ENCODE measurements around the gene VSTM4. TPM values are rescaled to one million over a fixed set of nuclear protein-coding genes. Genes with fewer than 3 reads are reported as not detected.

VSTM4 gene
- total RNA-seq, 4 donors from 2014 or later: 4.0 to 6.0 (median 4.6) TPM

DNA sequence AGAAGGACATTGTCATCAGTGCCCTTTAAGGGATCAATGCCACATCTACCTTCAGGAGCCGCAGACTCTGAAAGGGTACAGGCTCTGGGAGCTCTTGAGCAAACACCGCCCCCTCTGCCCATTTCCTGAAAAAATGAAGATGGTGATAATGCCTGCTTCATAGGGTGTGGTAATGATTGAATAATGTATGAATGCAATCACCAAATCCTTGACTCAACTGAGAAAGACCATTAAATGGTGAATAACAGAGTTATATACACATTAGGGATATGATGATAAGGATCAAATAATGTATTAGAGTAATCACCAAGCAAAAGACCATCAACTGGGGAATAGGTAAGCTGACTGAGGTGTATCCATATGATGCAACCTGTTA, 17.0 kb upstream of the VSTM4 start:
- Histone ChIP-seq H3K27me3 (no peaks in the 10 kb centered on the region), H3K27ac (no peak overlapping the region), H3K4me1 (peaks cover 5% of the 10 kb centered on the region), H3K4me3 (no peak overlapping the region), H3K36me3 (no peaks in the 10 kb centered on the region), H3K9me3 (no peaks in the 10 kb centered on the region)
- no peak for TF ChIP-seq POLR2A (IDR thresholded peaks at IDR 0.05)
- TF ChIP-seq, protein P1, sequence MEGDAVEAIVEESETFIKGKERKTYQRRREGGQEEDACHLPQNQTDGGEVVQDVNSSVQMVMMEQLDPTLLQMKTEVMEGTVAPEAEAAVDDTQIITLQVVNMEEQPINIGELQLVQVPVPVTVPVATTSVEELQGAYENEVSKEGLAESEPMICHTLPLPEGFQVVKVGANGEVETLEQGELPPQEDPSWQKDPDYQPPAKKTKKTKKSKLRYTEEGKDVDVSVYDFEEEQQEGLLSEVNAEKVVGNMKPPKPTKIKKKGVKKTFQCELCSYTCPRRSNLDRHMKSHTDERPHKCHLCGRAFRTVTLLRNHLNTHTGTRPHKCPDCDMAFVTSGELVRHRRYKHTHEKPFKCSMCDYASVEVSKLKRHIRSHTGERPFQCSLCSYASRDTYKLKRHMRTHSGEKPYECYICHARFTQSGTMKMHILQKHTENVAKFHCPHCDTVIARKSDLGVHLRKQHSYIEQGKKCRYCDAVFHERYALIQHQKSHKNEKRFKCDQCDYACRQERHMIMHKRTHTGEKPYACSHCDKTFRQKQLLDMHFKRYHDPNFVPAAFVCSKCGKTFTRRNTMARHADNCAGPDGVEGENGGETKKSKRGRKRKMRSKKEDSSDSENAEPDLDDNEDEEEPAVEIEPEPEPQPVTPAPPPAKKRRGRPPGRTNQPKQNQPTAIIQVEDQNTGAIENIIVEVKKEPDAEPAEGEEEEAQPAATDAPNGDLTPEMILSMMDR (IDR thresholded peaks at IDR 0.05): no peak
- no peak for TF ChIP-seq EP300 (IDR thresholded peaks at IDR 0.05)
- TF ChIP-seq POLR2AphosphoS5 (IDR thresholded peaks at IDR 0.05): no peak
- DNase-seq (ENCODE audit: low spot score in 2 of 2): no peak
- 88% methylated on average over 2 of the region's 2 CpGs for WGBS

DNA sequence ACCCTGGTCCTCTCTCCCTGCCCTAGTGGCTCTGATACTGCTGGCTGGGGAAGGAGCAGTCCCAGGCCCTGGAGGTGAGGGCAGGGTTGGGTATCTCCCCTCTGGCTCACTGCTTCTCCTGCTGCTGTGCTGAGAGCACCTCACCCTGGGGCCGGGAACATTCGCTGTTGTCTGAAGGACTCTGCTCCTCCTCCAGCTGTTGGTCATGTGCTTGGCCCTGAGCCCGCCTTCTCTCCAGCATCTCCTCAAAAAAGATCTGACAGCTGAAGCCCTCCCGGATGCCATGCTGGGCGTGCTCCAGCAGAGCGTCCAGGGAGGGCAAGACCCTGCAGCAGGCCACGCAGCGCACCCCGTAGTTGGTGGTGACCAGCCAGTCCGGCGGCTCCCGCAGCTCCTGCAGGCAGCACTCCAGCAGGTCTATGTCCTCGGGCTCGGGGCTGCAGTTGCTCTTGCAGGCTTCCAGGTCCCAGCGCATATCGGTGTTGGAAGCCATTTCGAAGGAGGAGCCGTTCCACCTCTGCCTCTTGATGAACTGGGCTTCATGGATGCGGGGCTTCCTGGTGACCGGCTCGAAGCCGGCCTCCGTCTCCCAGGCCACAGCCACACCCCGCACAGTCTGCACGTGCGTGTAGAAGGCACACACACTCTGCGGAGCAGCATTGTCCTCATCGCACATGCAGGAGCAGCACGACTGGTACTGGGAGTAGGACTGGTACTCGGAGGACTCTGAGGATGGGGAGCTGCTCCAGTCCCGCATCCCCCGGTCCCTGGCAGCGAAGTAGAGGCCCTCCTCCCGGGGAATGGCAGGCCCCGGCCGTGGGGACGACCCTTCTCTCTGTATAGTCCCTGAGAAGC, 16.4 kb upstream of the VSTM4 start:
- 52% methylated on average over 6 of the region's 37 CpGs for WGBS
- H3K9me3 ChIP-seq: no peaks in the 10 kb centered on the region
- no peaks in the 10 kb centered on the region for H3K36me3 ChIP-seq
- H3K27ac ChIP-seq: no peak overlapping the region
- DNase-seq (ENCODE audit: low spot score in 2 of 2): no peak
- no peak overlapping the region for H3K4me3 ChIP-seq
- peaks cover 5% of the 10 kb centered on the region for H3K4me1 ChIP-seq
- TF ChIP-seq EP300 (IDR thresholded peaks at IDR 0.05) (no peak), POLR2AphosphoS5 (IDR thresholded peaks at IDR 0.05) (no peak), POLR2A (IDR thresholded peaks at IDR 0.05) (no peak)
- TF ChIP-seq, protein P1 (IDR thresholded peaks at IDR 0.05): no peak
- H3K27me3 ChIP-seq: no peaks in the 10 kb centered on the region

DNA sequence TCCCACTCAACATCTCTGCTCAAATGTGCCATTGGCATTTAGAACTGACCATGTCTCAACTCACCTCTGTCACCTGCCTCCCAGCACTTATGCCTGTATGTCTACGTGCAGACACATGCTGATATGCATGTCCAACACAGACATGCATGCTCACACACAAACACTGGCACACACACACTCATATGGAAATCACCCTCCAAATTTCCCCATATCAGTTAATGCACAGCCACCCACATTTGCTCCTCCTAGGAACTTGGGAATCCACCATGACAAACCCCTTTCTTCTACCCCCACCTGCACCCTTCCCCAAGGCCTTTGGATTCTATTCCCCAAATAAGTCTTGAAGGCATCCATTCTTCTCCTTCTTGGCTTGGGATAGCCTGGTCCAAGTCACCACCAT, 14.1 kb upstream of the VSTM4 start:
- WGBS: 67% methylated on average over 1 of the region's 1 CpG
- no peaks in the 10 kb centered on the region for H3K27me3 ChIP-seq
- TF ChIP-seq, protein P1 (IDR thresholded peaks at IDR 0.05): no peak
- TF ChIP-seq POLR2AphosphoS5 (IDR thresholded peaks at IDR 0.05) (no peak), POLR2A (IDR thresholded peaks at IDR 0.05) (no peak), EP300 (IDR thresholded peaks at IDR 0.05) (no peak)
- no peak for DNase-seq (ENCODE audit: low spot score in 2 of 2)
- no peak overlapping the region for H3K27ac ChIP-seq
- H3K4me1 ChIP-seq: no peaks in the 10 kb centered on the region
- H3K4me3 ChIP-seq: no peak overlapping the region
- no peaks in the 10 kb centered on the region for H3K9me3 ChIP-seq
- H3K36me3 ChIP-seq: no peaks in the 10 kb centered on the region

DNA sequence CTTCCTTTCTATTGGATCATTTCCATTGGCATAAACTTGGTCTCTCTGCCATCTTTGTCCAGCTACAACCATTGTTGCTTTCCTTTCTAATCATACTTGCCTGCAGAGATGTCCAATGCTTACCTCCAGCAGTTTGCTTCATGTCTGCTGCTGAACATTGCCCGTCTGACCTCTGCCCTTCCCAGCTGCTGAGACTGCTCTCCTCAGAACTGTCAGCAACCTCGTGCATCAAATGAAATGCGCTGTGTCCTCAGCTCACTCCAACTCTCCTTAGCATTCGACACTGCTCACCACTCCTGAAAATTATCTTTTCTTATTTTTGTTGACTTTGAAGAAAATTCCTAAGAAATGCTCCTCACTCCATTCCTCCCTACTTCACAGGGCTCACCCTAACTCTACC, 13.5 kb upstream of the VSTM4 start:
- Histone ChIP-seq H3K4me1 (no peaks in the 10 kb centered on the region), H3K4me3 (no peak overlapping the region), H3K27me3 (no peaks in the 10 kb centered on the region), H3K9me3 (no peaks in the 10 kb centered on the region), H3K36me3 (no peaks in the 10 kb centered on the region), H3K27ac (no peak overlapping the region)
- TF ChIP-seq EP300 (IDR thresholded peaks at IDR 0.05): no peak
- TF ChIP-seq POLR2A (IDR thresholded peaks at IDR 0.05): no peak
- TF ChIP-seq POLR2AphosphoS5 (IDR thresholded peaks at IDR 0.05): no peak
- no peak for DNase-seq (ENCODE audit: low spot score in 2 of 2)
- 88% methylated on average over 4 of the region's 4 CpGs for WGBS

DNA sequence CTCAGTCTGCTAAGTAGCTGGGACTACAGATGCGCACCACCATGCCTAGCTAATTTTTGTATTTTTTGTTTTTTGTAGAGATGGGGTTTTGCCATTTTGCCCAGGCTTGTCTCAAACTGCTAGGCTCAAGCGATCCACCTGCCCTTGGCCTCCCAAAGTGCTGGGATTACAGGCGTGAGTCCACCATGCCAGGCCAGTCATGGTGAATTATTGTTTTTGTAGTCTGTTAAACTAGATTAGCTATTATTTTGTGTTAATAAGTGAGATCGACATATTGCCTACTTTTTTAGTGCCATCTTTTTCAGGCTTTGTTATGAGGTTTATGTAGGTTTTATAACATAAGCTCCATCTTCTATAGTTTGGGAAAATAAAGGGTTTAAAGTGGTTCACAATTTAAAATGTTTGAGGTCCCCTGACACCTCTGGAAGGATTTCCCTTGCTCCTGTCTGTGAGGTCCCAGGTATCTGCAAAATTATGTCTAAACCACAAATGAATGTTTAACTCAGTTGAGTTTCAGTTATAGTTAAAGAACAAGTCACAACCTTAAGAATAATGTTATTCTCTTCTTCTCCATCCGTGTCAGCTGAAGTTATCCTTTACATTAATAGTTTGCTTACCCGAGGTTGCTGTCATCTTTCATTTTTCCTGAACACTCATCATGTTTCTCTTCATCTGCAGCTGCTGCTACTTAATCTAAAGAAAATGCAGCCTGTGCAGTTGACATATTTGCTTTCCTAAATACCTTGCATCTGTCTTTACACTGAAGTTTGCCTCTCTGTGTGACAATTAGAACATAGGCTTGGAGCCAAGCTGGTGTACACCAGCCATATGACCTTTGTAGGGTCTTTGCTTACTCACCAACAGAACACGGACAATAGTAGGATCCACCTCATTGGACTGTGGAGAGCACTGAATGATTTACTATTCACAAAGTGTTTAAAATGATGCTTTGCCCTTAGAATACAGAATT, 8.9 kb upstream of the VSTM4 start:
- H3K27me3 ChIP-seq: no peaks in the 10 kb centered on the region
- no peak overlapping the region for H3K27ac ChIP-seq
- no peak overlapping the region for H3K4me3 ChIP-seq
- no peaks in the 10 kb centered on the region for H3K4me1 ChIP-seq
- no peak for DNase-seq (ENCODE audit: low spot score in 2 of 2)
- 86% methylated on average over 7 of the region's 7 CpGs for WGBS
- no peaks in the 10 kb centered on the region for H3K36me3 ChIP-seq
- no peaks in the 10 kb centered on the region for H3K9me3 ChIP-seq
- no peak for TF ChIP-seq POLR2AphosphoS5 (IDR thresholded peaks at IDR 0.05)

DNA sequence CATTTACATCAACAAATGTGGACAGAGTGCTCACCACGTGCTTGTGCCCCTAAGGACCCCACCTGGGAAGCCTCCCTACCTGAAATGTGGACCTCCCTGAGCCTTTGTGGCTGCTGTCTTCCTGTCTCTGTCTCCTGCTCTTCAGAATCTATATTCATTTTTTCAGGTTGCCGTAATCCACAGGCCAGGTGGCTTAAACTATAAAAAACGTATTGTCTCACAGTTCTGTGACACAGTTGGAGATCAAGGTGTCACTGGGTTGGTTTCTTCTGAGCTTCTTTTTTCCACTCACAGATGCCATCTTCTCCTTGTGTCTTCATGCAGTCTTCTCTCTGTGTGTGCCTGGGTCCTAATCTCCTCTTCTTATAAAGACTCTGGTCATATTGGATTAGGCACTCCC, 5.6 kb upstream of the VSTM4 start:
- H3K36me3 ChIP-seq: no peaks in the 10 kb centered on the region
- no peaks in the 10 kb centered on the region for H3K4me1 ChIP-seq
- H3K27me3 ChIP-seq: no peaks in the 10 kb centered on the region
- H3K9me3 ChIP-seq: no peaks in the 10 kb centered on the region
- TF ChIP-seq, protein P1 (IDR thresholded peaks at IDR 0.05): no peak
- TF ChIP-seq POLR2A (IDR thresholded peaks at IDR 0.05) (no peak), POLR2AphosphoS5 (IDR thresholded peaks at IDR 0.05) (no peak), EP300 (IDR thresholded peaks at IDR 0.05) (no peak)
- no peak for DNase-seq (ENCODE audit: low spot score in 2 of 2)
- 93% methylated on average over 3 of the region's 3 CpGs for WGBS
- H3K4me3 ChIP-seq: no peak overlapping the region
- H3K27ac ChIP-seq: no peak overlapping the region

Data from suprapubic skin (tissue), 4 donors.